UCSD-AML1 (cell line): ENCODE results near the gene METTL25B.
A peak's percentile ranks its signal among the peaks of the same experiment; 100 is the strongest.
"Not testable (repeated sequence)": the region's sequence is repeated elsewhere in the genome, so short reads cannot be mapped to it uniquely, and the experiment has no call there.

Experiments
- DNase-seq: peaks from one replicate; lab custom pipeline; 2025; ENCODE audit not compliant: unreplicated experiment; lab: John Stamatoyannopoulos, UW

METTL25B gene

GRCh38 chr1:156747742-156748669 lies 19.7 kb downstream of the METTL25B start:
- DNase-seq = no peak

- peak; percentile 62 for DNase-seq
These were observed 20.6 kb downstream of the METTL25B start for GRCh38 chr1:156748670-156749418.

- DNase-seq = no peak
These were observed 21.3 kb downstream of the METTL25B start for GRCh38 chr1:156749419-156750118.

GRCh38 chr1:156750191-156750672 lies 22.0 kb downstream of the METTL25B start:
- no peak for DNase-seq

GRCh38 chr1:156750711-156751450 lies 22.6 kb downstream of the METTL25B start:
- DNase-seq = peak; percentile 42

DNA sequence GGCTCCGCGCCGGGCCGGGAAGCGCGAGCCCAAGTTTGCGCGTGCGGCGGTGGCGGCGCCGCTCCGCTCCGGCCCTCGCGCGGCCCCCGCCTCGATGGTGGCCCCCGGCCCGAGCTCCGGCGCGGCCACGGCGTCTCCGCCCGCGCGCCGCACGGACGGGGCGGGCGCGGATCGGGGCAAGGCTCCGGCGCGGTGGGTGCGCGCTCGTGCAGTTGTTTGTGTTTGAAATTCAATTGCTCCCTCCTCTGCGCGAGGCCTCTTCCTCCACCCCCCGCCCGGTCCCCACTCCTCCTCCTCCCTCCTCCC lies 23.1 kb downstream of the METTL25B start, which contains the start of gene HDGF:
Gene HDGF (minus strand): TSS at position 225 of the 306 bp plus-strand sequence. CDS start 246 bp downstream, outside the sequence.
- no peak for DNase-seq

- peak; percentile 98 for DNase-seq
These were observed 23.6 kb downstream of the METTL25B start for GRCh38 chr1:156751757-156752481.

DNA sequence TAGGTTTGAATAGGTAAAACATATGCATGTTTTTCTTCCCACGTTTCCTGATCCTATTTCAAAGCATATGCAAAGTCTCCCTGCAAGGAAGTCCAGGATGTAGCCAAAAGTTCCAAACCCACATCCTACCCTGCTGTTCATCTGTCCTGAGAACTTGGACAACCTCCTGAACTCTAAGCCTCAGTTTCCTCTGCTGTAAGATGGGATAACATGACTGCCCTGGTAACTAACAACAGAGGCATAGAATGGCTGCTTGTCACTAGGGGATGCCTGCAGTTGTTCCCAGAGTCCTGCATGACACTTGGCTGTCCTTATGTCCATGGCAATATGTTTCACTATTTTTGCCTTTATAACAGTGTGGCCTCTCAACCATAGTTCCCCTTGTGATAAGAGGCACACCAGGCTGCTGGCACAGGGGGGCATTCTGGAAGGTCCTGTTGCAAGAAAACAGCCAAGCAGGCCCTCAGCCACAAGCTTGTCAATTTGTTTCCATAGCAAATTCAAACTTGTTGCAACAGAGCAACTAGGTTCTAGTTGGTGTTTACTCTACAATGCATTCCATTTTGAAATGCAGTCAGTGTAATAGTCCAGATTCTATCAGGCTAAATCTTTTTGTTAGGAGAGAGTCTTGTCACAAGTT lies 24.7 kb downstream of the METTL25B start:
- no peak for DNase-seq

DNA sequence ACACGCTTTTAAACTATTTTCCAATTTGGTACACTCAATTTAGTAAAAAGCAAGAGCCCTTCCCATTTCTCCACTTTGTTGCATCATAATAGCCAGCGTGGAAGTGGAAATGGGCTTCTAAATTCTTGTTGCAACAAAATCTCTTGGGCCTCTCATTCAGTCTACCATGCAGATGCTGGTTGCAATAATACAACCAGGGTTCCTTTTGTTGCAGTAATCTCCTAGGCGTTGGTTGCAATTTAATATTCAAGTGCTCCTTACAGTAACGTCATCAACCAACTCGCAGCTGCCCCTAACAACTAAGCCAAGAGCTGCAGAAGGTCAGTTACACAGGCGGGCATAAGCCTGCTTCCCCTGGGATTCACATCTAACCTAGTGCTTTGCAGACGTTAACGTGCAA lies 25.9 kb downstream of the METTL25B start:
- no peak for DNase-seq

DNA sequence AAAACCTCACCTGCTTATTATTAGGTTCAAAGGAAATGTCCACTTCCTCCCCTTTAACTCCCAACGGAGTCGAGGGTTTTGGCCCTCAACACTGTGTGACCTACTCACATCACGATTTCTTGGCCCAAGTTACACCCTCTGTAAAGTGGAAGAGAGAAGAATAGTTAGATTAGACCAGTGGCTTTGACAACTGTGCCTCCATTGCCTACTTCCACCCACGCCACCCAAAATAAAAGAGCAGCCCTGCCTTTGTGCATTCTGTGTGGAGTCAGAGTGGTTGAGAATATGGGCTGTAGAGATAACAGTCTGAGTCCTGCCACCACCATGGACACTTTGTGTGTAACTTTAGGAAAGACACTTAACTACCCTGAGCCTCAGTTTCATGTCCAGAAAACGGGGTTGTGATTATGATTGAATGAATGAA lies 27.3 kb downstream of the METTL25B start:
- DNase-seq = no peak

DNA sequence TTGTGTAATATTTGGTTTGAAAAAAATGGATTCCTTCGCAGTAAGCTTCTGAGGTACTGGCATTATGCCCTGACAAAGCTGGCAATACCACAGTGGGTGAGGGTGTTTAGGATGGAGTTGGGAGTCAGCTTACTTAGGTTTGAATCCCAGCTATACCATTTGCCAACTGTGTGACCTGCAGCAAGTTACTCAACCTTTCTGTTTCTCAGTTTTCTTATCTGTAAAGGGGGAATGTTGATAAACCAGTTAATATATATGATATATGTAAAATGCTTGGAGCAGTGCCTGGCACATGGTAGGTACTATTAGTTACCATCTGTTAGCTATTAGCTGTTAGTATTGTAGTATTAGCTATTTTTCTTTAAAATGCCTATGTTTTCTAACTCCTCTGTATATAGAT lies 28.1 kb downstream of the METTL25B start:
- no peak for DNase-seq

- DNase-seq = not testable (repeated sequence)
These were observed 29.4 kb downstream of the METTL25B start for GRCh38 chr1:156757572-156758253.

- no peak for DNase-seq
These were observed 32.0 kb downstream of the METTL25B start for GRCh38 chr1:156760092-156760795.

GRCh38 chr1:156760796-156761104 lies 32.5 kb downstream of the METTL25B start:
- DNase-seq = no peak

- not testable (repeated sequence) for DNase-seq
These were observed 36.9 kb downstream of the METTL25B start for GRCh38 chr1:156765136-156765535.

DNA sequence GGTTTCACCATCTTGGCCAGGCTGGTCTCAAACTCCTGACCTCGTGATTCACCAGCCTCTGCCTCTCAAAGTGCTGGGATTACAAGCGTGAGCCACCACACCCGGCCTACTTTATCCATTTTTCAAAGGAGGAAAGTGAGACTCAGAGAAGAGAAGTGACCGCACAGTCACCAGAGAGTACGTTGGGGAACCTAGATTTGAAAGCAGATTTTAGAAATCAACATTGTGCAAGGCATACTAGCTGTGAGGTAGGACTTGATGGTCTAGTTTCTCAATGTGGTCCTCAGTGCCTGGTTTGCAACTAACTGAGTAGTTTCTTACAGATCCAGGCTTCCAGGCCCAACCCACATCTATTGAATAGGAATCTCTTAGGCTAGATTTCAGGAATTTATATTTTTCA lies 37.4 kb downstream of the METTL25B start:
- no peak for DNase-seq

DNA sequence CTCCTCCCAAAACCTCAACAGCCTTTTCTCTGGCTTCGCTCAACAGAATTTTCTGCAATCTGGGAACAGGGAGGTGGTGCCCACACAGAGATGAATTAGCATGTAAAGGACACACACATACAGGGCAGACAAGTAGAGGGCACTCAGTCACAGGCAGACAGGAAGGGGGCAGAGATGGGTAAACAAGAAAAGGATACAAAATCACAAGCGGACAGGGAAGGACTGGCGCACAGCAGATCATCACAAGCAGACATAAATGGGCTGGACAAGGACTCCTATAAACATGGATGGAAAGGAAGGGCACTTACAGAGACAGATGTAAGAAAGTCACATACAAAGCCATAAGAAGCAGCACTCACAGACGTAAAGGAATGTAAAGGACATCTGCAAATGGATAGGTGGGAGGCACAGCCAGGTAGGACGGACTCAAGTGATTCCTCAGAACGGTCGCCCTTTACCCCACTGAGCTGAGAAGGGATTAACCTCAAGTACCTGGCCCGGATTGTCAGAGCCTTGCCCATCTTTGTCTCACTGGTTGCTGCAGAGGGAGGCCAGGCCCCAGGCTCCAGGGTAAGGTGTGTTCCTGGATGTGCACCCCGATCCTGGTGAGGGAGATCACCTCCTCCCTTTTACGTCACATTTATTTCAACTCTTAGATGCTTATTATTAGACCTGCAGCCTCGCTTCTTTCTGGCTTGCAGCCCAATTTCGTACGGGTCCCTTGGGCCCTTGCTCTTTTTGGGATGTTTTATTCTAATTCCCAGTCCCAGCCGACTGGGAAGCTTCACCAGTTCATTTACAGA lies 38.2 kb downstream of the METTL25B start:
- no peak for DNase-seq
